WERI-Rb-1 (cell line): ENCODE data around the gene CLEC7A.
A peak's percentile ranks its signal among the peaks of the same experiment; 100 is the strongest.

ENCODE experiments used
- DNase-seq: peaks from one replicate; pipeline ENCODE4 v3.0.0-alpha.2; 2020
- H3K27ac ChIP-seq: fragments of 250-450 bp; sonication (Bioruptor Pico); 2 replicates; pipeline ENCODE4 v1.5.1; 2020; ENCODE audit warnings: mild to moderate bottlenecking, moderate library complexity
- H3K27me3 ChIP-seq: fragments of 250-450 bp; sonication (Bioruptor Pico); 2 replicates; pipeline ENCODE4 v1.5.1; 2021; ENCODE audit warnings: mild to moderate bottlenecking, low read depth, moderate library complexity; ENCODE audit not compliant: insufficient read depth, severe bottlenecking
- H3K36me3 ChIP-seq: fragments of 250-450 bp; sonication (Bioruptor Pico); 2 replicates; pipeline ENCODE4 v1.5.1; 2020; ENCODE audit warnings: mild to moderate bottlenecking, moderate library complexity
- H3K4me3 ChIP-seq: 2 replicates; pipeline ENCODE4 v1.5.1; 2011; ENCODE audit warnings: low read depth, mild to moderate bottlenecking, control low read depth, low read length
- H3K9me3 ChIP-seq: fragments of 250-450 bp; sonication (Bioruptor Pico); 2 replicates; pipeline ENCODE4 v1.5.1; 2021; ENCODE audit warnings: mild to moderate bottlenecking, moderate library complexity; ENCODE audit not compliant: severe bottlenecking
- CTCF ChIP-seq: IDR thresholded peaks from 2 replicates; pipeline ENCODE4 v1.5.1; 2011; ENCODE audit warnings: low read depth, mild to moderate bottlenecking, control low read depth, inconsistent platforms, low read length

The CLEC7A gene

GRCh38 chr12:10088955-10089900, 40.8 kb downstream of the CLEC7A start:
- no peak overlapping the region for H3K4me3 ChIP-seq
- no peaks in the 10 kb centered on the region for H3K9me3 ChIP-seq
- no peak overlapping the region for H3K27ac ChIP-seq
- no peak for TF ChIP-seq CTCF
- H3K36me3 ChIP-seq: no peaks in the 10 kb centered on the region
- DNase-seq: no peak
- no peaks in the 10 kb centered on the region for H3K27me3 ChIP-seq

- no peak overlapping the region for H3K27ac ChIP-seq
- no peaks in the 10 kb centered on the region for H3K36me3 ChIP-seq
- no peaks in the 10 kb centered on the region for H3K9me3 ChIP-seq
- no peaks in the 10 kb centered on the region for H3K27me3 ChIP-seq
- no peak for DNase-seq
- H3K4me3 ChIP-seq: no peak overlapping the region
- TF ChIP-seq CTCF: no peak
Observed at GRCh38 chr12:10088031-10088430, 42.0 kb downstream of the CLEC7A start.

DNA sequence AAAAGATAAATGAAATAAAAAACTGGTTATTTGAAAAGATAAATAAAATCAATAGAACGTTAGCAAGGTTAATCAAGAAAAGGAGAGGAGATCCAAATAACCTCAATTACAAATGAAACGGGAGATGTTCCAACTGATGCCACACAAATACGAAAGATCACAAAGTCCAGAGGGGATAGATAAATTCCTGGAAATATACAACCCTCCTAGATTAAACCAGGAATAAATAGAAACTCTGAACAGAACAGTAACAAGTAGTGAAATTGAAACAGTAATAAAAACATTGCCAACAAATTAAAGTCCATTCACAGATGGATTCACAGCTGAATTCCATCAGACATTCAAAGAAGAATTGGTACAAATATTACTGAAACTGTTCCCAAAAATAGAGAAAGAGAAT, 43.6 kb downstream of the CLEC7A start:
- Histone ChIP-seq H3K36me3 (no peaks in the 10 kb centered on the region), H3K4me3 (no peak overlapping the region), H3K27me3 (no peaks in the 10 kb centered on the region), H3K27ac (no peak overlapping the region), H3K9me3 (no peaks in the 10 kb centered on the region)
- no peak for TF ChIP-seq CTCF
- DNase-seq: no peak

- no peak for TF ChIP-seq CTCF
- Histone ChIP-seq H3K4me3 (no peak overlapping the region), H3K9me3 (no peaks in the 10 kb centered on the region), H3K27me3 (no peaks in the 10 kb centered on the region), H3K27ac (no peak overlapping the region), H3K36me3 (no peaks in the 10 kb centered on the region)
- no peak for DNase-seq
Observed at GRCh38 chr12:10084733-10085132, 45.3 kb downstream of the CLEC7A start.

DNA sequence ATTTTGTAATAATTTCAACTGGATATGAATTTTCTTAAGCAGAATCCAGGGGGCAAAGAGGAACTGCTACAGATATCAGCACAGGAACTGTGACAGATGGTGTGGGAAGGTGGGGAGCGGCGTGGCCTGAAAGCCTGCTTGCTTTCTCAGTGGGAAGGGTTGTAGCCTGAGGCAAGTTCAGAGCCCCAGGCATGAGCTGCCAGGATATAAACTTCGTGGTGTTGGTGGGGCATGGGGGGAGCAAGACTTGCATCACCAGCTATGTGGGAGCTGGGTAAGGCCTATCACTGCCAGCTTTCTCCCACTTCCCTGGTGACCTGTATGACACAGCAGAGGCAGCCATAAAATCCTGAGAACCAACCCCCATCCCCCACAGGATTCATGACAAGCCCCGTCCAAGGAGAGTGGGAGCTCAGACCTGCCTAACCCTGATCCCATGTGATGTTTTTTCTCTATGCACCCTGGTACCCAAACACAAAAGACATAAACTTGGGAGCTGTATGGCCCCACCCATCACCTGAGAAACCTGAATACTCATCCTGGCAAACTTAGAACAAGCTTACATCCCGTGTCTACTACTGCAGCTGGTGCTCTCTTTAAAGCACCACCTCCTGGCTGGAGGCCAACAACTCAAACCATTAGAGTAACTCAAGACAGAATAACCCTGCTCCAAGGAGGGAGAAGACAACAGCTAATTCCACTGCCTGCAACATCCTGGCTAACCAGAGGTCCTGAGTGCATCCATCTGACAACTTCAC, 47.7 kb downstream of the CLEC7A start:
- no peak for TF ChIP-seq CTCF
- Histone ChIP-seq H3K36me3 (no peaks in the 10 kb centered on the region), H3K27ac (peak overlapping the region; percentile 11; the same call in 1 of the 2 replicates), H3K4me3 (no peak overlapping the region), H3K9me3 (no peaks in the 10 kb centered on the region), H3K27me3 (no peaks in the 10 kb centered on the region)
- peak; percentile 43 for DNase-seq
